VCaP (cell line): ENCODE measurements around the gene ANKEF1.

Source experiments
- H3K27ac ChIP-seq: fragments of 450-650 bp; 2 replicates; pipeline ENCODE4 v1.5.1; 2017
- CTCF ChIP-seq: fragments of 450-650 bp; conservative IDR thresholded peaks from 2 replicates; pipeline ENCODE4 v1.5.1; 2017; ENCODE audit warnings: mild to moderate bottlenecking, moderate library complexity

ANKEF1 gene

GRCh38 chr20:9996944-9997343 is 37.8 kb upstream of the ANKEF1 start:
- TF ChIP-seq CTCF: no peak

GRCh38 chr20:9999645-10000044 is 35.1 kb upstream of the ANKEF1 start:
- TF ChIP-seq CTCF: no peak
- H3K27ac ChIP-seq: no peak overlapping the region

More at GRCh38 chr20:9996944-9997343, 37.8 kb upstream of the ANKEF1 start:
- H3K27ac ChIP-seq: no peak overlapping the region

- H3K27ac ChIP-seq: no peak overlapping the region
- TF ChIP-seq CTCF: no peak
Measured at GRCh38 chr20:10002866-10003265, 31.9 kb upstream of the ANKEF1 start.

GRCh38 chr20:10004900-10005299 is 29.9 kb upstream of the ANKEF1 start:
- no peak for TF ChIP-seq CTCF
- no peak overlapping the region for H3K27ac ChIP-seq

- TF ChIP-seq CTCF: no peak
- H3K27ac ChIP-seq: no peak overlapping the region
Measured at GRCh38 chr20:10005885-10006284, 28.9 kb upstream of the ANKEF1 start.

- no peak for TF ChIP-seq CTCF
- no peak overlapping the region for H3K27ac ChIP-seq
Measured at GRCh38 chr20:10006447-10007090, 28.2 kb upstream of the ANKEF1 start.

- no peak for TF ChIP-seq CTCF
- H3K27ac ChIP-seq: no peak overlapping the region
Measured at GRCh38 chr20:10007158-10007557, 27.6 kb upstream of the ANKEF1 start.
